HepG2 (cell line): ENCODE results near the gene MRPL38. TPM values are rescaled to one million over a fixed set of nuclear protein-coding genes. Genes with fewer than 3 reads are reported as not detected.

ENCODE experiments used
- ATF1 ChIP-seq: IDR thresholded peaks from 2 replicates; pipeline ENCODE4 v1.6.1; 2016; ENCODE audit warnings: mild to moderate bottlenecking, control low read depth
- CBFB ChIP-seq: sonication (generic); formaldehyde crosslinking; IDR thresholded peaks from 2 replicates; pipeline ENCODE4 v1.4.0; 2020; ENCODE audit warnings: missing genetic modification reagents
- FOXK2 ChIP-seq: fragments of 450-650 bp; IDR thresholded peaks from 2 replicates; pipeline ENCODE4 v1.6.1; 2016
- MED8 ChIP-seq: sonication (generic); formaldehyde crosslinking; IDR thresholded peaks from 2 replicates; pipeline ENCODE4 v1.8.1; 2023; ENCODE audit warnings: mild to moderate bottlenecking, missing genetic modification reagents; ENCODE audit not compliant: insufficient replicate concordance
- MZF1 ChIP-seq: sonication (generic); formaldehyde crosslinking; IDR thresholded peaks from 2 replicates; pipeline ENCODE4 v1.8.1; 2023; ENCODE audit warnings: mild to moderate bottlenecking, missing genetic modification reagents, borderline replicate concordance
- SCMH1 ChIP-seq: sonication (generic); formaldehyde crosslinking; IDR thresholded peaks from 2 replicates; pipeline ENCODE4 v1.9.0; 2021; ENCODE audit warnings: missing genetic modification reagents, mild to moderate bottlenecking, borderline replicate concordance
- TEAD3 ChIP-seq: optimal IDR thresholded peaks from 2 replicates; pipeline ENCODE3; 2016; ENCODE audit warnings: borderline replicate concordance
- ZFAT ChIP-seq: sonication (generic); formaldehyde crosslinking; conservative IDR thresholded peaks from 2 replicates; pipeline ENCODE4 v1.8.1; 2023; ENCODE audit warnings: missing genetic modification reagents, inconsistent platforms
- ZFP62 ChIP-seq: sonication (generic); formaldehyde crosslinking; IDR thresholded peaks from 2 replicates; pipeline ENCODE4 v1.4.0; 2020; ENCODE audit warnings: missing genetic modification reagents
- ZNF350 ChIP-seq: sonication (generic); formaldehyde crosslinking; IDR thresholded peaks from 2 replicates; pipeline ENCODE4 v1.4.0; 2020; ENCODE audit warnings: mild to moderate bottlenecking, low read depth, missing genetic modification reagents, borderline replicate concordance
- ZSCAN21 ChIP-seq: sonication (generic); formaldehyde crosslinking; IDR thresholded peaks from 2 replicates; pipeline ENCODE4 v1.8.0; 2022; ENCODE audit warnings: mild to moderate bottlenecking, missing genetic modification reagents, moderate library complexity, borderline replicate concordance
- polyA plus RNA-seq, 8 experiments: library from polyadenylated mRNA; depleted of rRNA in 3 of 8; stranded (reverse) in 7 of 8; unstranded in 1 of 8; fragments of >200 nt; fragmentation: Illumina TruSeq in 4 of 8; extraction: Trizol in 4 of 8; gene quantifications; 2 replicates each; pipeline versions ENCODE4 v1.2.1 to v1.2.3, GENCODE V29; 2011 to 2016; ENCODE audit warnings: low read depth in 4 of 8, missing spikeins in 1 of 8, mixed read lengths in 1 of 8; ENCODE audit not compliant: insufficient read depth in 1 of 8
- total RNA-seq, 5 experiments: library from RNA; depleted of rRNA; stranded (reverse); fragments of >200 nt; fragmentation: Illumina TruSeq; extraction: Trizol; gene quantifications; 2 replicates each; pipeline ENCODE4 v1.2.3, GENCODE V29; 2016; ENCODE audit warnings: low read depth in 1 of 5
- TF ChIP-seq, protein P1 (sequence below): sonication (generic); formaldehyde crosslinking; IDR thresholded peaks from 2 replicates; pipeline ENCODE4 v1.9.0; 2022; ENCODE audit warnings: low read depth, missing genetic modification reagents
- TF ChIP-seq, protein P2 (sequence below): sonication (generic); formaldehyde crosslinking; IDR thresholded peaks from 2 replicates; pipeline ENCODE4 v1.5.0; 2020; ENCODE audit warnings: missing genetic modification reagents, mild to moderate bottlenecking, borderline replicate concordance
- TF ChIP-seq, protein P3 (sequence below): sonication (generic); formaldehyde crosslinking; IDR thresholded peaks from 2 replicates; pipeline ENCODE4 v1.8.1; 2023; ENCODE audit warnings: mild to moderate bottlenecking, missing genetic modification reagents
- TF ChIP-seq, protein P4 (sequence below): sonication (generic); formaldehyde crosslinking; IDR thresholded peaks from 2 replicates; pipeline ENCODE4 v1.8.1; 2023; ENCODE audit warnings: mild to moderate bottlenecking, moderate library complexity, missing genetic modification reagents
- TF ChIP-seq, protein P5 (sequence below): sonication (generic); formaldehyde crosslinking; IDR thresholded peaks from 2 replicates; pipeline ENCODE4 v1.8.1; 2022; ENCODE audit warnings: low read depth, mild to moderate bottlenecking, missing genetic modification reagents
- TF ChIP-seq, protein P6 (sequence below): sonication (generic); formaldehyde crosslinking; IDR thresholded peaks from 2 replicates; pipeline ENCODE4 v1.4.0; 2020; ENCODE audit warnings: mild to moderate bottlenecking, missing genetic modification reagents

MRPL38 gene
- total and polyA plus RNA-seq, 2 of the 13 experiments (the other 11 are each of a cell fraction or from before 2014, with no cell fraction given) = 83.7 to 125 TPM

DNA sequence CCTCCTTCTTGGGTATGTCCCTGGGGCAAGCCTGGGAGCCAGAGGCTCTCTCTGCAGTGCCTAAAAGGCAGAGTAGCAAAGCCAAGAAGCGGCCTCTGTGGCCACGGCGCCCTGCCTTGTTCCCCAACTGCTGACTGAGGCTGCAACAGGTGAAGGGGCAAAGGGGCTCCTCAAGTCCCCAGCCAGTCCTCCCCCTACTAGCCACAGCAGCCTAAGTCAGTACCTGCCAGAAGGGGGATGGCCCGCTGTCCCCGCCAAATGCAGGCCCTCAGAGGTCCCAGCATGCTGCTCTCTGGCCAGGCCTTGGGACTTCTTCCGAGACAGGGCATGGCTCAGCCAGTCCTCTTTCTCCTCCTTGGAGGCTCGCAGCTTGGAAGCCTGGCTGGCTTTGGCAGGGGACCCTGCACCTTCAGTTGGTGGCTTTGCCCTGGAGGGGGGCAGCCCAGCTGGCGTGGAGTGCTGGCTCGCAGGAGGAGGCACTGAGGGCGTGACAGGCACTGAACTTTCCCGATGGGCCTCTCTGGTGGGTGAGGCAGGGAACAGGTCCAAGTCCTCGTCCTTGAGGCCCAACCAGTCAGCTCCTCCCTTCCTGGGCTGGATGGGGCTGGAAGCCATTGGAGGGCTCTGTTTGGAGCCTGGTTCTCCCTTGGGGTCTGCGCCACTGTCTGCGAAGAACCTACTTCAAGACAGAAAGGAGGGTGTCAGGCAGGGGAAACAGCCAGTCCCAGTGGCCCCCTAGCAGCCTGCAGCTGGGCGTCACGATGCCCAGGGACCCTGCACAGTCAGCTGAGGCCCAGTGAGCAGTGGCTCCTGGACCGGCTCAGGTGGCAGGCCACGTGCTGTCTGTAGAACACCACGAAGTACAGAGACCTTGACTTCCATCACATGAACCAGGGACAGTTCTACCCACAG lies 18.5 kb upstream of the MRPL38 start (continued):
- TF ChIP-seq, protein P1, sequence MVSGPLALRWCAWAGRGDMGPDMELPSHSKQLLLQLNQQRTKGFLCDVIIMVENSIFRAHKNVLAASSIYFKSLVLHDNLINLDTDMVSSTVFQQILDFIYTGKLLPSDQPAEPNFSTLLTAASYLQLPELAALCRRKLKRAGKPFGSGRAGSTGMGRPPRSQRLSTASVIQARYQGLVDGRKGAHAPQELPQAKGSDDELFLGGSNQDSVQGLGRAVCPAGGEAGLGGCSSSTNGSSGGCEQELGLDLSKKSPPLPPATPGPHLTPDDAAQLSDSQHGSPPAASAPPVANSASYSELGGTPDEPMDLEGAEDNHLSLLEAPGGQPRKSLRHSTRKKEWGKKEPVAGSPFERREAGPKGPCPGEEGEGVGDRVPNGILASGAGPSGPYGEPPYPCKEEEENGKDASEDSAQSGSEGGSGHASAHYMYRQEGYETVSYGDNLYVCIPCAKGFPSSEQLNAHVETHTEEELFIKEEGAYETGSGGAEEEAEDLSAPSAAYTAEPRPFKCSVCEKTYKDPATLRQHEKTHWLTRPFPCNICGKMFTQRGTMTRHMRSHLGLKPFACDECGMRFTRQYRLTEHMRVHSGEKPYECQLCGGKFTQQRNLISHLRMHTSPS (CRISPR knock-in tag) = peak; percentile 26
- TF ChIP-seq SCMH1 (CRISPR knock-in tag) (no peak), CBFB (CRISPR knock-in tag) (no peak), ZSCAN21 (peak; percentile 14; the same call in 1 of the 2 replicates), MZF1 (CRISPR knock-in tag) (no peak), MED8 (CRISPR knock-in tag) (peak; percentile 14), TEAD3 (CRISPR knock-in tag) (peak; percentile 25), ZFAT (no peak), FOXK2 (no peak), ZNF350 (CRISPR knock-in tag) (0 out of 2 replicates have a peak, but pooled peaks have one; percentile 20), ATF1 (CRISPR knock-in tag) (no peak), ZFP62 (CRISPR knock-in tag) (no peak)
- TF ChIP-seq, protein P2, sequence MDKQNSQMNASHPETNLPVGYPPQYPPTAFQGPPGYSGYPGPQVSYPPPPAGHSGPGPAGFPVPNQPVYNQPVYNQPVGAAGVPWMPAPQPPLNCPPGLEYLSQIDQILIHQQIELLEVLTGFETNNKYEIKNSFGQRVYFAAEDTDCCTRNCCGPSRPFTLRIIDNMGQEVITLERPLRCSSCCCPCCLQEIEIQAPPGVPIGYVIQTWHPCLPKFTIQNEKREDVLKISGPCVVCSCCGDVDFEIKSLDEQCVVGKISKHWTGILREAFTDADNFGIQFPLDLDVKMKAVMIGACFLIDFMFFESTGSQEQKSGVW (CRISPR knock-in tag) = no peak
- TF ChIP-seq, protein P3, sequence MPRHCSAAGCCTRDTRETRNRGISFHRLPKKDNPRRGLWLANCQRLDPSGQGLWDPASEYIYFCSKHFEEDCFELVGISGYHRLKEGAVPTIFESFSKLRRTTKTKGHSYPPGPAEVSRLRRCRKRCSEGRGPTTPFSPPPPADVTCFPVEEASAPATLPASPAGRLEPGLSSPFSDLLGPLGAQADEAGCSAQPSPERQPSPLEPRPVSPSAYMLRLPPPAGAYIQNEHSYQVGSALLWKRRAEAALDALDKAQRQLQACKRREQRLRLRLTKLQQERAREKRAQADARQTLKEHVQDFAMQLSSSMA (CRISPR knock-in tag) = no peak
- TF ChIP-seq, protein P4, sequence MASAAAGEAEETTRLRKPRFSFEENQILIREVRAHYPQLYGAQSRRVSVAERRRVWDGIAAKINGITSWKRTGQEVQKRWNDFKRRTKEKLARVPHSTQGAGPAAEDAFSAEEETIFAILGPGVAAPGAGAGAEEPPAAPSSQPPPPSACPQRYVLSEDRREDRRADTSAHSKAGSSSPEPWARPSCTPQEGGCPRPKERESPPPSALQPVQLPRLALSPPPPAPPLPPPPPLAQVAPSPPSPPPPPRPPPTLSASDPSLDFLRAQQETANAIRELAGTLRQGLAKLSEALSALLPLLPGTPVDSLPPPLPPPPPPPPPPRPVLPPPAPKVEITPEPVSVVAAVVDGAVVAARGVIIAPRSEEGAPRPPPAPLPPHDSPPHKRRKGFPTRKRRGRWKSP = no peak
- TF ChIP-seq, protein P5, sequence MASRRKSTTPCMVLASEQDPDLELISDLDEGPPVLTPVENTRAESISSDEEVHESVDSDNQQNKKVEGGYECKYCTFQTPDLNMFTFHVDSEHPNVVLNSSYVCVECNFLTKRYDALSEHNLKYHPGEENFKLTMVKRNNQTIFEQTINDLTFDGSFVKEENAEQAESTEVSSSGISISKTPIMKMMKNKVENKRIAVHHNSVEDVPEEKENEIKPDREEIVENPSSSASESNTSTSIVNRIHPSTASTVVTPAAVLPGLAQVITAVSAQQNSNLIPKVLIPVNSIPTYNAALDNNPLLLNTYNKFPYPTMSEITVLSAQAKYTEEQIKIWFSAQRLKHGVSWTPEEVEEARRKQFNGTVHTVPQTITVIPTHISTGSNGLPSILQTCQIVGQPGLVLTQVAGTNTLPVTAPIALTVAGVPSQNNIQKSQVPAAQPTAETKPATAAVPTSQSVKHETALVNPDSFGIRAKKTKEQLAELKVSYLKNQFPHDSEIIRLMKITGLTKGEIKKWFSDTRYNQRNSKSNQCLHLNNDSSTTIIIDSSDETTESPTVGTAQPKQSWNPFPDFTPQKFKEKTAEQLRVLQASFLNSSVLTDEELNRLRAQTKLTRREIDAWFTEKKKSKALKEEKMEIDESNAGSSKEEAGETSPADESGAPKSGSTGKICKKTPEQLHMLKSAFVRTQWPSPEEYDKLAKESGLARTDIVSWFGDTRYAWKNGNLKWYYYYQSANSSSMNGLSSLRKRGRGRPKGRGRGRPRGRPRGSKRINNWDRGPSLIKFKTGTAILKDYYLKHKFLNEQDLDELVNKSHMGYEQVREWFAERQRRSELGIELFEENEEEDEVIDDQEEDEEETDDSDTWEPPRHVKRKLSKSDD (CRISPR knock-in tag) = peak; percentile 30; the same call in 1 of the 2 replicates
- TF ChIP-seq, protein P6, sequence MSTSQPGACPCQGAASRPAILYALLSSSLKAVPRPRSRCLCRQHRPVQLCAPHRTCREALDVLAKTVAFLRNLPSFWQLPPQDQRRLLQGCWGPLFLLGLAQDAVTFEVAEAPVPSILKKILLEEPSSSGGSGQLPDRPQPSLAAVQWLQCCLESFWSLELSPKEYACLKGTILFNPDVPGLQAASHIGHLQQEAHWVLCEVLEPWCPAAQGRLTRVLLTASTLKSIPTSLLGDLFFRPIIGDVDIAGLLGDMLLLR (CRISPR knock-in tag) = peak; percentile 66; the same call in 1 of the 2 replicates
